Neural progenitor cell (in vitro differentiated cells): ENCODE results near the gene SLCO6A1.

Experiments used
- EZH2 ChIP-seq: fragments of 200-600 bp; sonication (generic); IDR thresholded peaks from 2 replicates; pipeline ENCODE4 v1.6.1; 2017; ENCODE audit warnings: antibody characterized with exemption, mild to moderate bottlenecking, moderate library complexity
- TF ChIP-seq, protein P1 (sequence below): fragments of 200-600 bp; sonication (generic); IDR thresholded peaks from 2 replicates; pipeline ENCODE4 v1.5.1; 2017; ENCODE audit warnings: antibody characterized with exemption, mild to moderate bottlenecking

- TF ChIP-seq EZH2 = no peak
- TF ChIP-seq, protein P1, sequence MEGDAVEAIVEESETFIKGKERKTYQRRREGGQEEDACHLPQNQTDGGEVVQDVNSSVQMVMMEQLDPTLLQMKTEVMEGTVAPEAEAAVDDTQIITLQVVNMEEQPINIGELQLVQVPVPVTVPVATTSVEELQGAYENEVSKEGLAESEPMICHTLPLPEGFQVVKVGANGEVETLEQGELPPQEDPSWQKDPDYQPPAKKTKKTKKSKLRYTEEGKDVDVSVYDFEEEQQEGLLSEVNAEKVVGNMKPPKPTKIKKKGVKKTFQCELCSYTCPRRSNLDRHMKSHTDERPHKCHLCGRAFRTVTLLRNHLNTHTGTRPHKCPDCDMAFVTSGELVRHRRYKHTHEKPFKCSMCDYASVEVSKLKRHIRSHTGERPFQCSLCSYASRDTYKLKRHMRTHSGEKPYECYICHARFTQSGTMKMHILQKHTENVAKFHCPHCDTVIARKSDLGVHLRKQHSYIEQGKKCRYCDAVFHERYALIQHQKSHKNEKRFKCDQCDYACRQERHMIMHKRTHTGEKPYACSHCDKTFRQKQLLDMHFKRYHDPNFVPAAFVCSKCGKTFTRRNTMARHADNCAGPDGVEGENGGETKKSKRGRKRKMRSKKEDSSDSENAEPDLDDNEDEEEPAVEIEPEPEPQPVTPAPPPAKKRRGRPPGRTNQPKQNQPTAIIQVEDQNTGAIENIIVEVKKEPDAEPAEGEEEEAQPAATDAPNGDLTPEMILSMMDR = no peak
Measured at GRCh38 chr5:102531506-102531905, 32.7 kb upstream of the SLCO6A1 start.
